ENCODE results near the gene ZSWIM9. TPM values are rescaled to one million over a fixed set of nuclear protein-coding genes. Genes with fewer than 3 reads are reported as not detected.

Gene ZSWIM9
- total and polyA plus RNA-seq, 4 experiments from 2014 or later = 0.25 to 11.8 (median 6.1) TPM

- Mint-ChIP-seq H3K9me3 (no peaks in the 10 kb centered on the region), H3K36me3 (peaks cover 4 to 7% of the 10 kb centered on the region in 2 donors), H3K27ac (no peak overlapping the region), H3K4me3 (no peak overlapping the region), H3K4me1 (peaks cover 4 to 21% (median 5%) of the 10 kb centered on the region in 4 donors), H3K27me3 (no peaks in the 10 kb centered on the region)
- intact Hi-C loops (cut with micrococcal nuclease) = no loop called here
- Histone ChIP-seq H3K4me1 (ENCODE audit: insufficient read depth, low read length) (no peaks in the 10 kb centered on the region), H3K4me3 (ENCODE audit: low read length in 2 of 2) (no peak overlapping the region), H3K27me3 (ENCODE audit: insufficient read depth, low read length) (no peaks in the 10 kb centered on the region), H3K36me3 (ENCODE audit: insufficient read depth, low read length) (no peaks in the 10 kb centered on the region), H3K9me3 (ENCODE audit: control insufficient read depth in 1 of 2, low read length in 2 of 2) (no peaks in the 10 kb centered on the region), H3K27ac (ENCODE audit: low read depth, low read length) (no peak overlapping the region)
- no peak for DNase-seq
- CTCF ChIA-PET (ENCODE audit: partially characterized antibody) = interaction anchor here (0.5 to 2.1 kb wide), 6 partner anchors 8 to 252 kb away, joined by 3 to 12 read pairs (median 4); no protein-coding TSS in a partner anchor
- POLR2A ChIA-PET (ENCODE audit: partially characterized antibody) = interaction anchor here (1.7 kb wide), 1 partner anchor 9 kb away, joined by 7 read pairs; no protein-coding TSS in a partner anchor
Measured at GRCh38 chr19:48194844-48195830, 24.7 kb downstream of the ZSWIM9 start.

- ChIA-PET POLR2A (ENCODE audit: partially characterized antibody) (no interaction called here), CTCF (ENCODE audit: partially characterized antibody) (no interaction called here)
- no peaks in the 10 kb centered on the region for H3K27me3 ChIP-seq (ENCODE audit: insufficient read depth, low read length)
- Mint-ChIP-seq H3K36me3 (peaks cover 0 to 1% of the 10 kb centered on the region in 2 donors), H3K4me3 (no peak overlapping the region), H3K27me3 (no peaks in the 10 kb centered on the region), H3K9me3 (no peaks in the 10 kb centered on the region), H3K4me1 (peaks cover 0 to 13% (median 6%) of the 10 kb centered on the region in 4 donors), H3K27ac (peak overlapping the region in 1 of 7 donors; percentile 48)
- H3K4me3 ChIP-seq (ENCODE audit: low read length in 2 of 2) = no peak overlapping the region
- H3K36me3 ChIP-seq (ENCODE audit: insufficient read depth, low read length) = no peaks in the 10 kb centered on the region
- H3K27ac ChIP-seq (ENCODE audit: low read depth, low read length) = no peak overlapping the region
- DNase-seq = no peak
- H3K9me3 ChIP-seq (ENCODE audit: control insufficient read depth in 1 of 2, low read length in 2 of 2) = no peaks in the 10 kb centered on the region
- H3K4me1 ChIP-seq (ENCODE audit: insufficient read depth, low read length) = no peaks in the 10 kb centered on the region
- intact Hi-C loops (cut with micrococcal nuclease) = no loop called here
Measured at GRCh38 chr19:48196321-48196763, 25.9 kb downstream of the ZSWIM9 start.

- ChIA-PET CTCF (ENCODE audit: partially characterized antibody) (no interaction called here), POLR2A (ENCODE audit: partially characterized antibody) (interaction anchor here (1.5 kb wide), 1 partner anchor 63 kb away, joined by 5 read pairs; no protein-coding TSS in a partner anchor)
- Mint-ChIP-seq H3K27me3 (no peaks in the 10 kb centered on the region), H3K36me3 (peaks cover 0 to 1% of the 10 kb centered on the region in 2 donors), H3K9me3 (no peaks in the 10 kb centered on the region), H3K27ac (peak overlapping the region in 2 of 7 donors; percentile 64 to 66), H3K4me1 (peaks cover 0 to 13% (median 8%) of the 10 kb centered on the region in 4 donors), H3K4me3 (no peak overlapping the region)
- intact Hi-C loops (cut with micrococcal nuclease) = no loop called here
- Histone ChIP-seq H3K36me3 (ENCODE audit: insufficient read depth, low read length) (no peaks in the 10 kb centered on the region), H3K4me3 (ENCODE audit: low read length in 2 of 2) (no peak overlapping the region), H3K27me3 (ENCODE audit: insufficient read depth, low read length) (no peaks in the 10 kb centered on the region), H3K4me1 (ENCODE audit: insufficient read depth, low read length) (no peaks in the 10 kb centered on the region), H3K27ac (ENCODE audit: low read depth, low read length) (no peak overlapping the region), H3K9me3 (ENCODE audit: control insufficient read depth in 1 of 2, low read length in 2 of 2) (no peaks in the 10 kb centered on the region)
- no peak for DNase-seq
Measured at GRCh38 chr19:48196933-48197665, 26.6 kb downstream of the ZSWIM9 start.

GRCh38 chr19:48203222-48203793, 32.8 kb downstream of the ZSWIM9 start:
- ChIA-PET CTCF (ENCODE audit: partially characterized antibody) (interaction anchor here (0.8 to 2.8 kb wide), 19 partner anchors 9 to 130 kb away, joined by 3 to 28 read pairs (median 4); partner anchors contain the start of genes CARD8 and PLA2G4C), POLR2A (ENCODE audit: partially characterized antibody) (interaction anchor here (0.7 to 3.5 kb wide), 22 partner anchors 9 to 416 kb away, joined by 3 to 39 read pairs (median 4); partner anchors contain the start of genes CARD8, LIG1, SPHK2 and SYNGR4)
- no peaks in the 10 kb centered on the region for H3K27me3 ChIP-seq (ENCODE audit: insufficient read depth, low read length)
- H3K36me3 ChIP-seq (ENCODE audit: insufficient read depth, low read length) = no peaks in the 10 kb centered on the region
- Mint-ChIP-seq H3K4me1 (peaks cover 9 to 17% (median 11%) of the 10 kb centered on the region in 4 donors), H3K9me3 (no peaks in the 10 kb centered on the region), H3K4me3 (no peak overlapping the region), H3K36me3 (peaks cover 0 to 3% of the 10 kb centered on the region in 2 donors), H3K27me3 (no peaks in the 10 kb centered on the region), H3K27ac (peak overlapping the region in 1 of 7 donors; percentile 75)
- no peaks in the 10 kb centered on the region for H3K9me3 ChIP-seq (ENCODE audit: control insufficient read depth in 1 of 2, low read length in 2 of 2)
- H3K4me1 ChIP-seq (ENCODE audit: insufficient read depth, low read length) = peaks cover 14% of the 10 kb centered on the region
- peak overlapping the region; percentile 70 for H3K27ac ChIP-seq (ENCODE audit: low read depth, low read length)
- peak overlapping the region; percentile 70 to 91 for H3K4me3 ChIP-seq (ENCODE audit: low read length in 2 of 2)
- no peak for DNase-seq
- intact Hi-C loops (cut with micrococcal nuclease) = loop anchor here (1.0 kb wide), 1 partner anchor 57 kb away; no protein-coding TSS in a partner anchor

GRCh38 chr19:48203794-48204628, 33.5 kb downstream of the ZSWIM9 start:
- Histone ChIP-seq H3K9me3 (ENCODE audit: control insufficient read depth in 1 of 2, low read length in 2 of 2) (no peaks in the 10 kb centered on the region), H3K27ac (ENCODE audit: low read depth, low read length) (peak overlapping the region; percentile 70), H3K36me3 (ENCODE audit: insufficient read depth, low read length) (no peaks in the 10 kb centered on the region), H3K27me3 (ENCODE audit: insufficient read depth, low read length) (no peaks in the 10 kb centered on the region), H3K4me1 (ENCODE audit: insufficient read depth, low read length) (peaks cover 14% of the 10 kb centered on the region), H3K4me3 (ENCODE audit: low read length in 2 of 2) (peak overlapping the region; percentile 70 to 91)
- intact Hi-C loops (cut with micrococcal nuclease) = loop anchor here (1.0 kb wide), 2 partner anchors 34 to 56 kb away; partner anchors contain the start of genes LIG1 and ZSWIM9
- H3K27ac Mint-ChIP-seq = no peak overlapping the region
- H3K4me3 Mint-ChIP-seq = no peak overlapping the region
- ChIA-PET POLR2A (ENCODE audit: partially characterized antibody) (interaction anchor here (0.7 to 3.5 kb wide), 22 partner anchors 8 to 415 kb away, joined by 3 to 39 read pairs (median 4); partner anchors contain the start of genes CARD8, LIG1, SPHK2 and SYNGR4), CTCF (ENCODE audit: partially characterized antibody) (interaction anchor here (0.8 to 2.8 kb wide), 19 partner anchors 8 to 159 kb away, joined by 3 to 28 read pairs (median 4); partner anchors contain the start of genes CARD8 and PLA2G4C)
- no peaks in the 10 kb centered on the region for H3K9me3 Mint-ChIP-seq
- H3K27me3 Mint-ChIP-seq = no peaks in the 10 kb centered on the region
- peak; percentile 87 to 93 (median 87) for DNase-seq
- peaks cover 0 to 5% of the 10 kb centered on the region in 2 donors for H3K36me3 Mint-ChIP-seq
- peaks cover 9 to 19% (median 12%) of the 10 kb centered on the region in 4 donors for H3K4me1 Mint-ChIP-seq
